Heart left ventricle (tissue), 16 donors: Measurements from ENCODE around the gene S100A4. TPM values are rescaled to one million over a fixed set of nuclear protein-coding genes. Genes with fewer than 3 reads are reported as not detected.

ENCODE experiments used
- ATAC-seq, 4 donors: fragments of 200-7000 bp; cut with Tn5 transposase; one replicate each; pipeline ENCODE4 v1.9.1; 2020 to 2022; ENCODE audit warnings: moderate library complexity in 4 of 4, mild to moderate bottlenecking in 3 of 4, moderate number of reproducible peaks in 1 of 4
- DNase-seq, 5 donors: peaks; one replicate each; pipeline ENCODE4 v3.0.0-alpha.2; 2020
- H3K27ac ChIP-seq, 12 donors: fragments of 200-600 bp; sonication (generic) in 4 of 12; one replicate each; pipeline versions ENCODE4 v1.5.0 to v1.8.0; 2016 to 2022; ENCODE audit warnings: mild to moderate bottlenecking in 2 of 12
- H3K27me3 ChIP-seq, 9 donors: fragments of 200-600 bp; sonication (generic) in 2 of 9; one replicate each; pipeline versions ENCODE4 v1.5.1 to v1.8.0; 2016 to 2022; ENCODE audit warnings: mild to moderate bottlenecking in 3 of 9
- H3K36me3 ChIP-seq, 9 donors: fragments of 200-600 bp; sonication (generic) in 2 of 9; one replicate each; pipeline versions ENCODE4 v1.5.0 to v1.8.0; 2018 to 2022; ENCODE audit warnings: mild to moderate bottlenecking in 2 of 9
- H3K4me1 ChIP-seq, 12 donors: fragments of 200-600 bp; sonication (generic) in 4 of 12; one replicate each; pipeline versions ENCODE4 v1.5.0 to v1.8.0; 2016 to 2022; ENCODE audit warnings: mild to moderate bottlenecking in 3 of 12
- H3K4me3 ChIP-seq, 12 donors: fragments of 200-600 bp; sonication (generic) in 4 of 12; one replicate each; pipeline versions ENCODE4 v1.5.0 to v1.8.0; 2017 to 2022; ENCODE audit warnings: mild to moderate bottlenecking in 9 of 12, moderate library complexity in 4 of 12
- H3K9me3 ChIP-seq, 12 donors: fragments of 200-600 bp; sonication (generic) in 4 of 12; one replicate each; pipeline versions ENCODE4 v1.5.0 to v1.8.0; 2016 to 2022; ENCODE audit warnings: mild to moderate bottlenecking in 1 of 12
- POLR2A ChIP-seq, 2 donors: fragments of 450-650 bp; IDR thresholded peaks; one replicate each; pipeline ENCODE4 v1.6.1; 2017; ENCODE audit warnings: antibody characterized with exemption in 2 of 2, mild to moderate bottlenecking in 2 of 2, moderate library complexity in 2 of 2
- WGBS, 4 donors: extraction: QIAGEN DNeasy Blood & Tissue Kit in 2 of 4; methylation state at CpG; one replicate each; pipeline versions ENCODE4 v1.1.5 to v1.1.7; 2013 to 2018; 5-methylcytosine and 5-hydroxymethylcytosine counted together
- intact Hi-C, 10 donors: fragments of 100-400 bp; cut with DNase I; formaldehyde crosslinking; loops; one replicate each; pipeline versions ENCODE4 v1.11.1 to v1.14.2; 2022
- polyA plus RNA-seq, 2 donors: library from polyadenylated mRNA; stranded (reverse); fragments of 200-250 nt; gene quantifications; one replicate each; pipeline ENCODE4 v1.2.3, GENCODE V29; 2013
- total RNA-seq, 9 donors: library from RNA; depleted of rRNA in 2 of 9; stranded (reverse); fragments of >200 nt in 2 of 9; fragmentation: NEBNext Ultra II Directional in 3 of 9; extraction: Animal tissue kit (Norgen Biotek cat#: 25700) in 3 of 9; gene quantifications; one replicate each; pipeline versions ENCODE4 v1.1.0 to v1.2.4, GENCODE V29; 2016 to 2023
- TF ChIP-seq, protein P1 (sequence below), 12 donors: fragments of 200-600 bp; sonication (generic) in 4 of 12; IDR thresholded peaks; one replicate each; pipeline versions ENCODE4 v1.5.0 to v1.8.0; 2018 to 2022; ENCODE audit warnings: antibody characterized with exemption in 12 of 12, mild to moderate bottlenecking in 5 of 12
- donor health status: ischemic (EF 13 %, LVEDD 7.1; RV severe dilation, severe dysfunction).
- donor health status: healthy with polysubstance abuse.
- donor health status: DM: no; HTN: yes; CAD: no.
- donor health status: DM: no; HTN: no; CAD: no.
- donor health status: ischemic (EF 25% LVEDD 6.9; RV normal size, moderate dysfunction).
- donor health status: ischemic (EF 25% LVEDD 5.7; RV mildly dilated, moderate dysfunction).
- donor health status: healthy.
- donor health status: DM: yes; HTN: yes; CAD: no.
- donor health status: ischemic (EF 35%, LVEDD 5.7; RV mildly dilated, moderate dysfunction).
- donor health status: nonischemic (EF 11% LVEDD 7.7; RV severe dilation, severe dysfunction).
- donor health status: DM: yes; HTN: yes; CAD: no.
- donor health status: PGD.
- donor health status: ischemic (EF 29% LVEDD 5.4; RV normal size, mild dysfunction).
- donor health status: nonischemic (EF 23%, LVEDD 6.1; RV moderate dilation, normal function).

S100A4 gene
- total and polyA plus RNA-seq, 11 donors, result 56.9 to 398 (median 118) TPM

DNA sequence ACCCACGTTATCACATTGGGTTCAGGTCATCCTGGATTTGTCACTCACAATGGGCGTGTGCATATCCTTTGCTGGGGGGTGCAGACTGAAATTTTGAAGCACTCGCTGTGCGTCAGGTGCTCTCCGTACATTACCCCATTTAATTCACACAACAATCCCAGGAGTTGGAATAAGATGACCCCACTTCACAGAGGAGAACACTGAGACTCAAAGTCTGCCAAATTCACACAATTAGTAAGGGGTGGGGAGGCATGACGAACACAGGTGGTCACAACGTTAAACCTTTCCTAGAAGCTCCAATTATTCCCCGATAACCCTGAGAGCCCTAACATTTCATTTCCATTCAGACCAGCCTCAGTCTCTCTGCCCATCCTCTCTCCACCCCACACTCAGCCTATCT is 23.9 kb upstream of the S100A4 start:
- no peak for DNase-seq

DNA sequence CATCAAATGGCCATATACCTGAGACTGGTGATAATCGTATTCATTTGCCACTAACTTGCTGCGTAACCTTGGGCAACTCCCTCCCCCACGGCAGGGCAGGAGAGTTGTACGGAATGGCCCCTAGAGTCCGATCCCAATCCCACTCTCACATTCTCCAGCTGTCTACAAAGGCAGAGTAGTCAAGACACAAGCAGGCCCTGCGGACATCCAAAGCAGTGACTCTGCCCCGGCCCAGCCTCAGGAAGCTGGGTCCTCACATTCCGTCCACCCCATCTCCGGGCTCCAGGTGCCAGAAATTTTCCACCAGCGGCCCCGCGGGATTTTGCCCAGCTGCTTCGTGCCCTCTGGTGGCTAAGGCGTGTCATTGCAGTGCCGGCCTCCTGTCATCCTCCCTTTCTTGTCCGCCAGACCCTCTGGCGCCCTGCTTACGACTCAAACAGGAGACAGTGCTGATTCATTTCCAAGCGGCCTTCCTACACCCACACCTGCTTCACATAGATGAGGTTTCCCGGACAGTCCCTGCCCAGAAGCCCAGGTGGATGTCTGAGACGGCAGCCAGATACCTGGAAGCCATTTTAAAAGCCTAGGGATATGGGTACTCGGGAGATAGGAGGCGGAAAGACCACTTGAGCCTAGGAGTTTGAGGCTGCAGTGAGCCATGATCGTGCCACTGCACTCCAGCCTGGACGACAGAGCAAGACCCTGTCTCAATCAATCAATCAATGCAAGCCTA is 22.9 kb upstream of the S100A4 start:
- Histone ChIP-seq H3K4me3 (peak overlapping the region in 9 of 12 donors; percentile 5 to 46 (median 33)), H3K36me3 (no peaks in the 10 kb centered on the region), H3K27ac (peak overlapping the region in 10 of 12 donors; percentile 57 to 96 (median 82)), H3K27me3 (no peaks in the 10 kb centered on the region), H3K4me1 (peaks cover 11 to 71% (median 39%) of the 10 kb centered on the region in 12 donors), H3K9me3 (no peaks in the 10 kb centered on the region)
- intact Hi-C loops, result loop anchor here in 9 of 10 donors (1.0 to 5.0 kb wide), 7 partner anchors 35 to 216 kb away; partner anchors contain the start of gene S100A16 (in 1 of the 9)
- 12 to 18% (median 14%) methylated on average over 24 to 25 of the region's 25 CpGs for WGBS, 4 donors
- peak; percentile 89 to 94 (median 92) for DNase-seq
- TF ChIP-seq, protein P1, sequence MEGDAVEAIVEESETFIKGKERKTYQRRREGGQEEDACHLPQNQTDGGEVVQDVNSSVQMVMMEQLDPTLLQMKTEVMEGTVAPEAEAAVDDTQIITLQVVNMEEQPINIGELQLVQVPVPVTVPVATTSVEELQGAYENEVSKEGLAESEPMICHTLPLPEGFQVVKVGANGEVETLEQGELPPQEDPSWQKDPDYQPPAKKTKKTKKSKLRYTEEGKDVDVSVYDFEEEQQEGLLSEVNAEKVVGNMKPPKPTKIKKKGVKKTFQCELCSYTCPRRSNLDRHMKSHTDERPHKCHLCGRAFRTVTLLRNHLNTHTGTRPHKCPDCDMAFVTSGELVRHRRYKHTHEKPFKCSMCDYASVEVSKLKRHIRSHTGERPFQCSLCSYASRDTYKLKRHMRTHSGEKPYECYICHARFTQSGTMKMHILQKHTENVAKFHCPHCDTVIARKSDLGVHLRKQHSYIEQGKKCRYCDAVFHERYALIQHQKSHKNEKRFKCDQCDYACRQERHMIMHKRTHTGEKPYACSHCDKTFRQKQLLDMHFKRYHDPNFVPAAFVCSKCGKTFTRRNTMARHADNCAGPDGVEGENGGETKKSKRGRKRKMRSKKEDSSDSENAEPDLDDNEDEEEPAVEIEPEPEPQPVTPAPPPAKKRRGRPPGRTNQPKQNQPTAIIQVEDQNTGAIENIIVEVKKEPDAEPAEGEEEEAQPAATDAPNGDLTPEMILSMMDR (IDR thresholded peaks at IDR 0.05), result peak; percentile 95 to 100 (median 98)
- peak in 1 of 2 donors; percentile 38 for TF ChIP-seq POLR2A (IDR thresholded peaks at IDR 0.05)
- peak; percentile 11 to 47 (median 20) for ATAC-seq

More for the DNA sequence above, 23.9 kb upstream of the S100A4 start:
- Histone ChIP-seq H3K9me3 (no peaks in the 10 kb centered on the region), H3K27me3 (no peaks in the 10 kb centered on the region), H3K36me3 (no peaks in the 10 kb centered on the region), H3K27ac (no peak overlapping the region), H3K4me3 (no peak overlapping the region), H3K4me1 (peaks cover 11 to 65% (median 39%) of the 10 kb centered on the region in 12 donors)
- no peak for TF ChIP-seq POLR2A (IDR thresholded peaks at IDR 0.05)
- TF ChIP-seq, protein P1 (IDR thresholded peaks at IDR 0.05), result no peak
- WGBS, 4 donors, result 85 to 89% (median 87%) methylated on average over 8 of the region's 8 CpGs
- ATAC-seq, result no peak
- intact Hi-C loops, result loop anchor here in 7 of 10 donors (2.0 to 5.0 kb wide), 5 partner anchors 37 to 217 kb away; partner anchors contain the start of gene S100A16 (in 1 of the 7)

DNA sequence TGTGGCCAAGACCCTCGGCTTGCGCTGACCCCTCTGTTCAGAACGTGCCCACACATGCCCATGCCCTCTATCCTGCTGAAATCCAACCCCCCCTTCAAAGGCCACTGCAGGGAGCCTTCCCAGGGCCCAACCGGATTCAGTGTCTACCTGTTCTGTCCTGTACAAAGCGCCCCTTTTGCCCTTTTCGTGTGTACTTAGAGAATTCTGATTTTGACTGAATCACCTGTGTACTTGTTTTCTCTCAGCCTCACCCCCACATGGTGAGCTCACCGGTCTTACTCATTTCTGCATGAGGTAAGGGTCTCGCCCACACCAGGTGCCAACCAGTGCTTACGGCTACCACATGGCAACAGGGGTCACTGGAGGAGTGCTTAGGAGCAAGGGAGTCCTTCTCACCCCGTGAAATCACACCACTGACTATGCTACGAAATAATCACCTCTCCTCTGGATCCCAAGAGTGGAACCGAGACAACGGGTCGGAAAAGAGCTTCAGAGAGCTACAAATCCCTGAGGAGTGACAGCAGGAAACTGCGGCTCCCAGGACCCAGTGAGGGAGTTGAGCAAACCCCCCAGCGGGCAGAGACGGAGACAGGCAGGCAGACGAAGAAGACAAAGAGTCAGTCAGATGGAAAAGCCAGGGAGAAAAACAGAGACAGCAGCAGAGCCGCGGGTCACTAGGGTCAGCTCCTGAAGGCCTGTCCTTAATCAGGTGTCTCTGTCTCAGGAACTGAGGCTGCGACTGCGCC is 22.2 kb upstream of the S100A4 start:
- H3K27me3 ChIP-seq, result no peaks in the 10 kb centered on the region
- ATAC-seq (no peak), DNase-seq (no peak)
- no peaks in the 10 kb centered on the region for H3K9me3 ChIP-seq
- no peaks in the 10 kb centered on the region for H3K36me3 ChIP-seq
- intact Hi-C loops, result loop anchor here (1.0 to 5.0 kb wide), 10 partner anchors 33 to 215 kb away; partner anchors contain the start of genes S100A6 (in 2 of the 10) and S100A16 (in 1 of the 10)
- 78 to 82% (median 80%) methylated on average over 22 of the region's 22 CpGs for WGBS, 4 donors
- H3K27ac ChIP-seq, result peak overlapping the region in 10 of 12 donors; percentile 57 to 96 (median 82)
- no peak for TF ChIP-seq POLR2A (IDR thresholded peaks at IDR 0.05)
- H3K4me3 ChIP-seq, result peak overlapping the region in 8 of 12 donors; percentile 5 to 46 (median 30)
- H3K4me1 ChIP-seq, result peaks cover 11 to 64% (median 38%) of the 10 kb centered on the region in 12 donors

DNA sequence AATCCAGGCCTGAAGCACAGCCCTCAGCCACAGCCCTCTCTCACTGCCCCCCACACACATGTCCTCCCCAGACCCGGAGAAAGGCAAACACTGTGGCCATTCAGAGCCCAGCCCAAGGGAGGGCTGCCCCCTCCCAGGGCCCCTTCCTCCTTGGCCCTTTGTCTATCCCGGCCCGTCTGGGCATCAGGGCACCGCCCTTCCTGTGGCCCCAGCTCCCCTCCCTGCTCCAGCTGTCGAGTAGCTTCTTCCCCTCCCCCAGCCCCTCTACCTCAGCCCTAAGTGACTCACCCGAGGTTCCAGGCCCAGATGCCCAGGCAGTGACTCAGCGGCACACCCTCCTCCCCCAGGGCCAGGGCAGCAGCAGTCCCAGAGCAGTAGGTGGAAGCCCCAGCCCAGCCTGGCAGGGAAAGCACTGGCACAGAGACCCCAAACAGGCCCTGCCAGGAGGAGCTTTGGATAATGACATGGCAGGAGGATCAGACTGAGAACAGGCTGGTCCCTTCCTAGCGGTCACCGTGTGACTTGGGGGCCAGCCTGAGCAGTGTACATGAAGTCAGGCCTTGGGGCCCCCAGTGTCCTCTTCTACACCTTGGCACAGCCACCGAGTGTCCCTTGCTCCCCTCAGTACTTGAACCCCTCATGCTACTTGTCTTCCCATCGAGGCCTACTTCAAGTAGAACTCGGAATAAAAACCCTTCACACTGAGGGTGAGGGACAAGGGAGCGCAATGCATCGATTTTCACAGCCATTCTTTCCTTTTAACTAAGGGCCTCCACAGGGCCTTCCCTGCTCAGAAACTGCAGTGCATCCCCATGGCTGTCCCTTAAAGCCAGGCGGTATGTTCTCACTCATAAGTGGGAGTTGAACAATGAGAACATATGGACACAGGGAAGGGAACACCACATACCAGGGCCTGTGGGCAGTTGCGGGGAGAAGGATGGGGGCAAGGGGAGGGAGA is 21.1 kb upstream of the S100A4 start:
- Histone ChIP-seq H3K27me3 (no peaks in the 10 kb centered on the region), H3K4me1 (peaks cover 11 to 53% (median 32%) of the 10 kb centered on the region in 12 donors), H3K27ac (peak overlapping the region; percentile 7 to 96 (median 85)), H3K4me3 (peak overlapping the region in 1 of 12 donors; percentile 15), H3K9me3 (no peaks in the 10 kb centered on the region), H3K36me3 (no peaks in the 10 kb centered on the region)
- peak; percentile 93 to 96 (median 94) for ATAC-seq
- intact Hi-C loops, result loop anchor here in 8 of 10 donors (1.0 to 5.0 kb wide), 6 partner anchors 21 to 214 kb away; partner anchors contain the start of genes S100A6 (in 2 of the 8) and S100A4 (in 1 of the 8)
- TF ChIP-seq, protein P1 (IDR thresholded peaks at IDR 0.05), result no peak
- TF ChIP-seq POLR2A (IDR thresholded peaks at IDR 0.05), result peak in 1 of 2 donors; percentile 46
- 48 to 58% (median 55%) methylated on average over 11 to 16 of the region's 16 CpGs for WGBS, 4 donors
- DNase-seq, result peak; percentile 90 to 99 (median 93)
